Esophagus muscularis mucosa (tissue), 4 donors: ENCODE measurements around the gene SCTR. TPM values are rescaled to one million over a fixed set of nuclear protein-coding genes. Genes with fewer than 3 reads are reported as not detected.

ENCODE experiments used
- DNase-seq: peaks from one replicate; pipeline ENCODE4 v3.0.0-alpha.2; 2017; ENCODE audit errors: extremely low spot score
- H3K27ac ChIP-seq, 4 donors: fragments of 200-600 bp; sonication (generic); replicated peaks in 1 of 4; 1 replicate in 3 of 4; 2 replicates in 1 of 4; pipeline ENCODE4 v1.5.1; 2016 to 2019; ENCODE audit warnings: mild to moderate bottlenecking in 1 of 4
- H3K27me3 ChIP-seq, 4 donors: fragments of 200-600 bp; sonication (generic); one replicate each; pipeline versions ENCODE4 v1.5.1 to v1.6.0; 2016 to 2019
- H3K36me3 ChIP-seq, 4 donors: fragments of 200-600 bp; sonication (generic); one replicate each; pipeline ENCODE4 v1.5.1; 2016 to 2019
- H3K4me1 ChIP-seq, 4 donors: fragments of 200-600 bp; sonication (generic); one replicate each; pipeline ENCODE4 v1.5.1; 2016 to 2019
- H3K4me3 ChIP-seq, 4 donors: fragments of 200-600 bp; sonication (generic); 1 replicate in 2 of 4; 2 replicates in 2 of 4; pipeline ENCODE4 v1.5.1; 2016 to 2019; ENCODE audit warnings: mild to moderate bottlenecking in 4 of 4, moderate library complexity in 1 of 4
- H3K9me3 ChIP-seq, 4 donors: fragments of 200-600 bp; sonication (generic); 1 replicate in 3 of 4; 2 replicates in 1 of 4; pipeline ENCODE4 v1.5.1; 2016 to 2019
- CTCF ChIP-seq, 3 experiments: fragments of 200-600 bp in 2 of 3; fragments of 450-650 bp in 1 of 3; sonication (generic) in 2 of 3; IDR thresholded peaks; one replicate each; pipeline ENCODE4 v1.5.1; 2017 to 2019; ENCODE audit warnings: antibody characterized with exemption in 3 of 3, mild to moderate bottlenecking in 2 of 3, moderate library complexity in 1 of 3
- EP300 ChIP-seq: sonication (generic); formaldehyde crosslinking; IDR thresholded peaks from one replicate; pipeline ENCODE4 v1.6.1; 2017; ENCODE audit warnings: antibody characterized with exemption
- POLR2A ChIP-seq: fragments of 450-650 bp; IDR thresholded peaks from one replicate; pipeline ENCODE4 v1.6.1; 2017; ENCODE audit warnings: antibody characterized with exemption, moderate library complexity, mild to moderate bottlenecking, low read depth
- POLR2AphosphoS5 ChIP-seq, 2 donors: sonication (generic); formaldehyde crosslinking; IDR thresholded peaks; one replicate each; pipeline ENCODE4 v1.6.1; 2017; ENCODE audit warnings: antibody characterized with exemption in 2 of 2
- WGBS: methylation state at CpG from one replicate; pipeline ENCODE4 v1.1.5; 2018; 5-methylcytosine and 5-hydroxymethylcytosine counted together
- intact Hi-C: fragments of 100-400 bp; cut with DNase I; formaldehyde crosslinking; loops from one replicate; pipeline ENCODE4 v1.15.1; 2023
- total RNA-seq, 4 donors: library from RNA; depleted of rRNA; stranded (reverse); fragments of >200 nt; gene quantifications; one replicate each; pipeline versions ENCODE4 v1.1.0 to v1.2.1, GENCODE V29; 2016

SCTR gene
- total RNA-seq, 4 donors from 2014 or later, result not detected

DNA sequence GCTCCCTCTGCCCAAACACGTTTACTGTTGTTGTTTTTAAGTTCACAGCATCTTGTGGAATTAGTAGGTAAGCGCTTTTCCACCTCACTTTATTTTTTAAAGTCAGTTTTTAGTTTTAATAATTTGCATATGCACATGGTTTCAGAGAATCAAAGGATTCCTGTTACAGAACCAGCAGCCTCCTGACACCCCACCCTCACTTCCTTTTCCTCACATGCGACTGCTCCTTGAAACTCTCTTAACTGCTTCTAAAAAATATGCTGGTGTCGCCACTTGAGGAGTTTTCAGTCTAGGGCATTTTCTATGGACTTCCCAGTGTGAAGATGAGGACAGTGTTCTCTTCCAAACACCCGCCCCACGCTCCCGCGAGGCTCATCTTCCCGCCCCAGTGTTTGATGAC, 78.2 kb downstream of the SCTR start:
- TF ChIP-seq CTCF (IDR thresholded peaks at IDR 0.05) (no peak), POLR2A (no peak), EP300 (no peak), POLR2AphosphoS5 (IDR thresholded peaks at IDR 0.05) (no peak)
- no peaks in the 10 kb centered on the region for H3K9me3 ChIP-seq
- no peaks in the 10 kb centered on the region for H3K4me1 ChIP-seq
- H3K4me3 ChIP-seq, result no peak overlapping the region
- H3K27me3 ChIP-seq, result peaks cover 0 to 21% (median 0%) of the 10 kb centered on the region in 4 donors
- no peaks in the 10 kb centered on the region for H3K36me3 ChIP-seq
- no peak overlapping the region for H3K27ac ChIP-seq
- intact Hi-C loops, result no loop called here
- WGBS, result 70% methylated on average over 9 of the region's 9 CpGs
- DNase-seq, result no peak

- no peak for DNase-seq
- Histone ChIP-seq H3K27ac (no peak overlapping the region), H3K27me3 (peaks cover 0 to 7% (median 0%) of the 10 kb centered on the region in 4 donors), H3K4me1 (no peaks in the 10 kb centered on the region), H3K4me3 (no peak overlapping the region), H3K36me3 (no peaks in the 10 kb centered on the region), H3K9me3 (no peaks in the 10 kb centered on the region)
- WGBS, result 97% methylated on average over 10 of the region's 11 CpGs
- TF ChIP-seq CTCF (IDR thresholded peaks at IDR 0.05) (no peak), EP300 (no peak), POLR2A (no peak), POLR2AphosphoS5 (IDR thresholded peaks at IDR 0.05) (no peak)
- intact Hi-C loops, result no loop called here
These were observed 81.4 kb downstream of the SCTR start for GRCh38 chr2:119442850-119443249.

DNA sequence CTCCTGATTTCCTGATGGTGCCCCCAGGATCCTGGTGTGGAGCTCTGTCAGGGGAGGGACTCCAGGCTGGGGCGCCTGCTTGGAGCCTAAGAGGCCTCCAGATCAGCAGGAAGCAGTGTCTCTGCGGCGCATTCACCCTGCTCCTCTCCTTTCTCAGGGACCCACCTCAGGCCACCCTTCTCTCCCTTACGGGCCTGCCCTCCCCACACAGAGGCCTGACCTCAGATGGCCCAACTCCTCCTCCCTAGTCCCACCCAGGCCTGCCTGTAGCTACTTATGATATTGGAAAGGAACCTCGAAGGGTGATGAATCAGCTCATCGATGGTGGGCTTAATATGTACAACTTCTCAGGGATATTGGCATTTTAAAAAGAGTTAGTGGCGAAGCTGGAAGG, 82.1 kb downstream of the SCTR start:
- Histone ChIP-seq H3K27ac (no peak overlapping the region), H3K4me1 (no peaks in the 10 kb centered on the region), H3K36me3 (no peaks in the 10 kb centered on the region), H3K27me3 (peaks cover 0 to 7% (median 0%) of the 10 kb centered on the region in 4 donors), H3K9me3 (no peaks in the 10 kb centered on the region), H3K4me3 (no peak overlapping the region)
- DNase-seq, result no peak
- 86% methylated on average over 7 of the region's 7 CpGs for WGBS
- TF ChIP-seq POLR2A, result no peak
- no peak for TF ChIP-seq CTCF (IDR thresholded peaks at IDR 0.05)
- no peak for TF ChIP-seq EP300
- TF ChIP-seq POLR2AphosphoS5 (IDR thresholded peaks at IDR 0.05), result no peak
- intact Hi-C loops, result no loop called here

- TF ChIP-seq CTCF (IDR thresholded peaks at IDR 0.05) (no peak), POLR2AphosphoS5 (IDR thresholded peaks at IDR 0.05) (no peak), EP300 (no peak), POLR2A (no peak)
- H3K4me3 ChIP-seq, result no peak overlapping the region
- intact Hi-C loops, result no loop called here
- H3K4me1 ChIP-seq, result no peaks in the 10 kb centered on the region
- peaks cover 0 to 4% (median 0%) of the 10 kb centered on the region in 4 donors for H3K27me3 ChIP-seq
- no peaks in the 10 kb centered on the region for H3K9me3 ChIP-seq
- DNase-seq, result no peak
- no peak overlapping the region for H3K27ac ChIP-seq
- WGBS, result 85% methylated on average over 8 of the region's 8 CpGs
- H3K36me3 ChIP-seq, result no peaks in the 10 kb centered on the region
These were observed 82.7 kb downstream of the SCTR start for GRCh38 chr2:119441376-119442225.
